Measurements from ENCODE around the gene TNRC6B.

TNRC6B gene

GRCh38 chr22:40234658-40235057, 56.9 kb downstream of the TNRC6B start:
- H3K4me3 Mint-ChIP-seq: no peak overlapping the region
- H3K9me3 Mint-ChIP-seq: no peaks in the 10 kb centered on the region
- H3K4me1 Mint-ChIP-seq: peaks cover 49% of the 10 kb centered on the region
- no peak overlapping the region for H3K27ac Mint-ChIP-seq
- DNase-seq (ENCODE audit: low spot score in 2 of 2) (no peak), ATAC-seq (ENCODE audit: low read depth) (no peak)
- no peaks in the 10 kb centered on the region for H3K27me3 Mint-ChIP-seq
- H3K36me3 Mint-ChIP-seq: peaks cover 14% of the 10 kb centered on the region

- H3K9me3 Mint-ChIP-seq: no peaks in the 10 kb centered on the region
- no peak overlapping the region for H3K4me3 Mint-ChIP-seq
- ATAC-seq (ENCODE audit: low read depth): no peak
- H3K36me3 Mint-ChIP-seq: peaks cover 11% of the 10 kb centered on the region
- H3K27ac Mint-ChIP-seq: no peak overlapping the region
- no peak for DNase-seq (ENCODE audit: low spot score in 2 of 2)
- H3K4me1 Mint-ChIP-seq: peaks cover 51% of the 10 kb centered on the region
- H3K27me3 Mint-ChIP-seq: no peaks in the 10 kb centered on the region
Observed at GRCh38 chr22:40235308-40235707, 57.6 kb downstream of the TNRC6B start.

- DNase-seq (ENCODE audit: low spot score in 2 of 2): no peak
- ATAC-seq (ENCODE audit: low read depth): no peak
- peaks cover 58% of the 10 kb centered on the region for H3K4me1 Mint-ChIP-seq
- no peak overlapping the region for H3K4me3 Mint-ChIP-seq
- no peaks in the 10 kb centered on the region for H3K27me3 Mint-ChIP-seq
- no peaks in the 10 kb centered on the region for H3K9me3 Mint-ChIP-seq
- peak overlapping the region; percentile 77 for H3K27ac Mint-ChIP-seq
- H3K36me3 Mint-ChIP-seq: peaks cover 11% of the 10 kb centered on the region
Observed at GRCh38 chr22:40236131-40236665, 58.5 kb downstream of the TNRC6B start.

- H3K9me3 Mint-ChIP-seq: no peaks in the 10 kb centered on the region
- H3K27me3 Mint-ChIP-seq: no peaks in the 10 kb centered on the region
- H3K27ac Mint-ChIP-seq: peak overlapping the region; percentile 77
- DNase-seq (ENCODE audit: low spot score in 2 of 2) (no peak), ATAC-seq (ENCODE audit: low read depth) (peak; percentile 76)
- peaks cover 6% of the 10 kb centered on the region for H3K36me3 Mint-ChIP-seq
- peak overlapping the region; percentile 39 for H3K4me3 Mint-ChIP-seq
- peaks cover 61% of the 10 kb centered on the region for H3K4me1 Mint-ChIP-seq
Observed at GRCh38 chr22:40237241-40237640, 59.5 kb downstream of the TNRC6B start.

GRCh38 chr22:40237788-40238424, 60.2 kb downstream of the TNRC6B start:
- DNase-seq (ENCODE audit: low spot score in 2 of 2) (no peak), ATAC-seq (ENCODE audit: low read depth) (no peak)
- H3K27me3 Mint-ChIP-seq: no peaks in the 10 kb centered on the region
- H3K27ac Mint-ChIP-seq: peak overlapping the region; percentile 77
- H3K4me1 Mint-ChIP-seq: peaks cover 60% of the 10 kb centered on the region
- H3K9me3 Mint-ChIP-seq: no peaks in the 10 kb centered on the region
- peaks cover 5% of the 10 kb centered on the region for H3K36me3 Mint-ChIP-seq
- H3K4me3 Mint-ChIP-seq: peak overlapping the region; percentile 39

- H3K9me3 Mint-ChIP-seq: no peaks in the 10 kb centered on the region
- peak overlapping the region; percentile 30 for H3K4me3 Mint-ChIP-seq
- peak overlapping the region; percentile 77 for H3K27ac Mint-ChIP-seq
- peaks cover 62% of the 10 kb centered on the region for H3K4me1 Mint-ChIP-seq
- ATAC-seq (ENCODE audit: low read depth) (no peak), DNase-seq (ENCODE audit: low spot score in 2 of 2) (no peak)
- peaks cover 2% of the 10 kb centered on the region for H3K36me3 Mint-ChIP-seq
- no peaks in the 10 kb centered on the region for H3K27me3 Mint-ChIP-seq
Observed at GRCh38 chr22:40238425-40239344, 61.0 kb downstream of the TNRC6B start.

GRCh38 chr22:40239345-40239683, 61.6 kb downstream of the TNRC6B start:
- Mint-ChIP-seq H3K27ac (peak overlapping the region; percentile 77), H3K4me1 (peaks cover 62% of the 10 kb centered on the region), H3K27me3 (no peaks in the 10 kb centered on the region), H3K4me3 (no peak overlapping the region), H3K9me3 (no peaks in the 10 kb centered on the region), H3K36me3 (no peaks in the 10 kb centered on the region)
- DNase-seq (ENCODE audit: low spot score in 2 of 2) (no peak), ATAC-seq (ENCODE audit: low read depth) (no peak)

GRCh38 chr22:40240160-40240559, 62.4 kb downstream of the TNRC6B start:
- Mint-ChIP-seq H3K4me3 (no peak overlapping the region), H3K9me3 (no peaks in the 10 kb centered on the region)
- no peak for DNase-seq (ENCODE audit: low spot score in 2 of 2)

GRCh38 chr22:40240686-40241085, 63.0 kb downstream of the TNRC6B start:
- Mint-ChIP-seq H3K4me3 (no peak overlapping the region), H3K27me3 (no peaks in the 10 kb centered on the region), H3K36me3 (peaks cover 2% of the 10 kb centered on the region), H3K27ac (peak overlapping the region; percentile 76), H3K9me3 (no peaks in the 10 kb centered on the region), H3K4me1 (peaks cover 63% of the 10 kb centered on the region)
- peak; percentile 49 for ATAC-seq (ENCODE audit: low read depth)
- no peak for DNase-seq (ENCODE audit: low spot score in 2 of 2)

More at GRCh38 chr22:40240160-40240559, 62.4 kb downstream of the TNRC6B start:
- Mint-ChIP-seq H3K36me3 (no peaks in the 10 kb centered on the region), H3K27me3 (no peaks in the 10 kb centered on the region), H3K27ac (peak overlapping the region; percentile 76), H3K4me1 (peaks cover 67% of the 10 kb centered on the region)
- no peak for ATAC-seq (ENCODE audit: low read depth)

GRCh38 chr22:40241200-40241763, 63.6 kb downstream of the TNRC6B start:
- Mint-ChIP-seq H3K9me3 (no peaks in the 10 kb centered on the region), H3K4me1 (peaks cover 58% of the 10 kb centered on the region), H3K36me3 (peaks cover 4% of the 10 kb centered on the region), H3K27ac (peak overlapping the region; percentile 76), H3K4me3 (no peak overlapping the region), H3K27me3 (no peaks in the 10 kb centered on the region)
- ATAC-seq (ENCODE audit: low read depth) (no peak), DNase-seq (ENCODE audit: low spot score in 2 of 2) (no peak)

- H3K9me3 Mint-ChIP-seq: no peaks in the 10 kb centered on the region
- peaks cover 34% of the 10 kb centered on the region for H3K4me1 Mint-ChIP-seq
- DNase-seq (ENCODE audit: low spot score in 2 of 2): no peak
- H3K27me3 Mint-ChIP-seq: no peaks in the 10 kb centered on the region
- peak; percentile 59 for ATAC-seq (ENCODE audit: low read depth)
- H3K27ac Mint-ChIP-seq: no peak overlapping the region
- no peak overlapping the region for H3K4me3 Mint-ChIP-seq
- H3K36me3 Mint-ChIP-seq: peaks cover 10% of the 10 kb centered on the region
Observed at GRCh38 chr22:40243891-40244290, 66.2 kb downstream of the TNRC6B start.

GRCh38 chr22:40244586-40244985, 66.9 kb downstream of the TNRC6B start:
- no peak for DNase-seq (ENCODE audit: low spot score in 2 of 2)
- Mint-ChIP-seq H3K36me3 (peaks cover 10% of the 10 kb centered on the region), H3K27ac (no peak overlapping the region), H3K27me3 (no peaks in the 10 kb centered on the region), H3K4me1 (peaks cover 28% of the 10 kb centered on the region), H3K4me3 (no peak overlapping the region), H3K9me3 (no peaks in the 10 kb centered on the region)
- no peak for ATAC-seq (ENCODE audit: low read depth)

GRCh38 chr22:40247976-40248375, 70.3 kb downstream of the TNRC6B start:
- no peak overlapping the region for H3K4me3 Mint-ChIP-seq
- H3K4me1 Mint-ChIP-seq: peaks cover 21% of the 10 kb centered on the region
- H3K9me3 Mint-ChIP-seq: no peaks in the 10 kb centered on the region
- ATAC-seq (ENCODE audit: low read depth) (no peak), DNase-seq (ENCODE audit: low spot score in 2 of 2) (no peak)
- no peaks in the 10 kb centered on the region for H3K27me3 Mint-ChIP-seq
- H3K27ac Mint-ChIP-seq: peak overlapping the region; percentile 41
- peaks cover 18% of the 10 kb centered on the region for H3K36me3 Mint-ChIP-seq

- no peaks in the 10 kb centered on the region for H3K9me3 Mint-ChIP-seq
- ATAC-seq (ENCODE audit: low read depth) (no peak), DNase-seq (ENCODE audit: low spot score in 2 of 2) (no peak)
- no peak overlapping the region for H3K4me3 Mint-ChIP-seq
- no peak overlapping the region for H3K27ac Mint-ChIP-seq
- peaks cover 27% of the 10 kb centered on the region for H3K36me3 Mint-ChIP-seq
- H3K4me1 Mint-ChIP-seq: peaks cover 20% of the 10 kb centered on the region
- H3K27me3 Mint-ChIP-seq: no peaks in the 10 kb centered on the region
Observed at GRCh38 chr22:40249286-40249685, 71.6 kb downstream of the TNRC6B start.
